Gastrocnemius medialis (tissue), 4 donors: ENCODE measurements around the gene MIPOL1.

Experiments
- CTCF ChIP-seq, 5 experiments: fragments of 450-650 bp in 3 of 5; fragments of 200-600 bp in 2 of 5; sonication (generic) in 2 of 5; IDR thresholded peaks in 4 of 5; conservative IDR thresholded peaks in 1 of 5; 1 replicate in 4 of 5; 2 replicates in 1 of 5; pipeline ENCODE4 v1.5.1; 2016 to 2019; ENCODE audit warnings: antibody characterized with exemption in 5 of 5, mild to moderate bottlenecking in 3 of 5, moderate library complexity in 3 of 5
- POLR2A ChIP-seq, 2 donors: fragments of 450-650 bp; IDR thresholded peaks; one replicate each; pipeline ENCODE4 v1.6.1; 2017; ENCODE audit warnings: antibody characterized with exemption in 2 of 2, mild to moderate bottlenecking in 2 of 2, moderate library complexity in 2 of 2

DNA sequence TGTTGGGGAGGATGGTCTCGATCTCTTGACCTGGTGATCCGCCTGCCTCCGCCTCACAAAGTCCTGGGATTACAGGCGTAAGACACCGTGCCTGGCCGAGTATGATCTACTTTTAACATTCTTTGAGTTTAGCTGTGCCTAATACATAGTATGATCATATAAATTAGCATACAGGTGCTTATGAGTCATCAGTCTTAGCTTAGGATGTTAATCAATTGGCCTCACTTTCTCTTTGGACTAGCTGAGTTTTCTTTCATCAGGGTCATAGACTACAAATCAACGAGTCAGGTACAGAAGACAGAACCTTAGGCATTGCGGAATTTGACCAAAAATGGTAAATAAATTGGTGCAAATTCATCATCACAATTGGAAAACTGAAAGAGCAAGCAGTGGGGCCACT is 27.5 kb upstream of the MIPOL1 start:
- no peak for TF ChIP-seq CTCF (IDR thresholded peaks at IDR 0.05 in 4 of 5, conservative IDR thresholded peaks at IDR 0.05 in 1 of 5)
- no peak for TF ChIP-seq POLR2A (IDR thresholded peaks at IDR 0.05)
